ENCODE data around the gene TIAM2.

Gene TIAM2

DNA sequence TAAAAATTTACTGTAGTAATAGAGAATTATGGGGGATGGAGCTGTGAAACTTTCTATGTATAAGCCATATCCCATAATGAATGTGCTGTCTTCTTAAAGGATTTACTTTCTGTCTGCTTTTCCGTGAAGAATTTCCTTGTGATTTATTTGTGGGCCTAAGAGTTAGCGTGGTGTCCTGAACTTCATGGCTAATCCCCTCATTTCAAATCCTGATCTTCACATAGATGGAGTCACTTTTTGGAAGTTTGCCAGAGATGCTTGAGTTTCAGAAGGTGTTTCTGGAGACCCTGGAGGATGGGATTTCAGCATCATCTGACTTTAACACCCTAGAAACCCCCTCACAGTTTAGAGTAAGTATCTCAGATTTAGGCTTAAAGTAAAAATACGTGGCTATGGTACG lies 249.3 kb downstream of the TIAM2 start:
- DNase-seq = no peak

- DNase-seq = no peak
These were observed 250.1 kb downstream of the TIAM2 start for GRCh38 chr6:155245193-155245592.

- DNase-seq = no peak
These were observed 250.7 kb downstream of the TIAM2 start for GRCh38 chr6:155245831-155246230.

DNA sequence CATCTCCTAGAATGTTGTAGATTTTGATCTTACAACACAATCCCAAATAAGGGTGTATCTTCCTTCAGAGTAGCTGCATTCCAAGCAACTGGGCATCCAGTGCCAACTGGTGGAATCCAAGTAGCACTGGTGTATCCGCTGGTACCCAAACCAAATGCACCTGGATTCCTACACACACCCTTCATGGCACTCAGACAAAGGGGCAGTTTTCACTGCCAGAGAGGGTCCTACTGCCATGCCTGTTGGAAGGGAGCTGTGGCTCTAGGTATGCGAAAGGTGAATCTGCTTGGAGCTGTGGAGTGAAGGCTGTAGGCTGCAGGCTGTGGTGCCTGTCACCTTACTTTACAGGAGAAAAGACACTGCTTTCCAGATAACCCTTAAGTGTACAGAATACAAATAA lies 251.7 kb downstream of the TIAM2 start:
- no peak for DNase-seq

GRCh38 chr6:155247618-155248007 lies 252.5 kb downstream of the TIAM2 start:
- DNase-seq = no peak

- no peak for DNase-seq
These were observed 253.2 kb downstream of the TIAM2 start for GRCh38 chr6:155248008-155249001.

DNA sequence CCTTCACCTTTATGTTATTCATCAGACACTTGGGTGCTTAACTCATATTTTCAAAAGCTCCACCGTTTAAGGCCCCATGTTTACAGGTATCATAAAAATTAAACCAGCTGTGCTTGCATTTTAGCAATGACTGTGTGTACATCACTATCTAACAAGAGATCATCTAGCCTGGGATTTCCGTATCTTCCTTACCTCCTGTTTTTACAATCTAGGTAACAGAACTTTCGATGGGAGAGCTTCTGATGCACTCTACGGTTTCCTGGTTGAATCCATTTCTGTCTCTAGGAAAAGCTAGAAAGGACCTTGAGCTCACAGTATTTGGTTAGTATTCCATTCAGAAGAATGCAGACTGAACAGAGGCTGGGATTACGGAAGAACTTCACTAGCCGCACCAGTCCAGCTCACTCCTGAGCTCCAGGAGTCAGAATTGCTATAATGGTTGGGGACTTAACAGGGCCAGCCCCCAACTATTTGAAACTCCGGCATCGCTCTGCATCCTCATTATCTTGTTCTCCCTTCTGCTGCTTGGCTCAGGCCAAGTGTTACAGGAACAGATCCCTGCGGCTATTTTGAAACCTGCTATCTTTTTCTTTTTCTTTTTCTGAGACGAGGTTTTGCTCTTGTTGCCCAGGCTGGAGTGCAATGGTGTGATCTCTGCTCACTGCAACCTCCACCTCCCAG lies 255.7 kb downstream of the TIAM2 start:
- no peak for DNase-seq

DNA sequence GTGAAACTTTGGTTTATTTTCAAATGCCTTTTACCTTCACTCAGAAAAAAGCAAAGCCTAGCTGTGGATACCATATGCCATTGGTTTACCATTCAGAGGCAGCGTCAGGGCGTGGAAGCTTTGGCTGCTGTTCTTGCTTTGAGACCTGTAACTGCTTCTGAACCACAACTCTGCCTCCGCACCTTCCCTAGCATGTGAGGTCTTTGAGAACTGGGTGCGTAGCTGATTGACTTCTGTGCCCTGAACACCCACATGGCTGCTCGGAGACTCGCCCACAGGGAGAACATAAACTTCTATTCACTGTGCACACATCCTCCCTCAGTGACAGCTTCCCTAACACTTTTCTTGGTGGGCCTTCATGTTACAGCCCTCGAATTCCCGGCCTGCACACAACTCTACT lies 257.5 kb downstream of the TIAM2 start:
- DNase-seq = no peak

GRCh38 chr6:155253337-155253736 lies 258.2 kb downstream of the TIAM2 start:
- no peak for DNase-seq

GRCh38 chr6:155254139-155254538 lies 259.0 kb downstream of the TIAM2 start:
- DNase-seq = no peak

DNA sequence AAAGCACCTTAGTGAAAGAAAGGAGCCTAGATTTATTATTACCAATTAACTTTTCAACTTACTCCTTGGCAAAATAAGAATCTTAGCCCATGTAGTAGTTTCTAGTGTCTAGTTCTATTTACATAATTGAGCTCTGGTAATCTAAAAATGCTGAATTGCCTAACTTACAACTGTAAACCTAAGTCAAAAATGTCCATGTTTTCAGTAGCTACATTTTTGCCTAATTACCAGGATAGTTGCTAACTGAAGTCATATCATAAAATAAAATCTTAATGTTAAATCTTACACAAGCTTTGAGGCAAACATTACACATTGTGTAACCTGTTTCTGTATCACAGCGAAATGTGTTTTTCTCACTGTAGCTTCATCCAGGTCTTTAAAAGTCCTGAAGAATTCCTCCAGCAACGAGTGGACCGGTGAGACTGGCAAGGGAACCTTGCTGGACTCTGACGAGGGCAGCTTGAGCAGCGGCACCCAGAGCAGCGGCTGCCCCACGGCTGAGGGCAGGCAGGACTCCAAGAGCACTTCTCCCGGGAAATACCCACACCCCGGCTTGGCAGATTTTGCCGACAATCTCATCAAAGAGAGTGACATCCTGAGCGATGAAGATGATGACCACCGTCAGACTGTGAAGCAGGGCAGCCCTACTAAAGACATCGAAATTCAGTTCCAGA lies 261.1 kb downstream of the TIAM2 start:
- DNase-seq = no peak

GRCh38 chr6:155257796-155258195 lies 262.7 kb downstream of the TIAM2 start:
- DNase-seq = no peak

DNA sequence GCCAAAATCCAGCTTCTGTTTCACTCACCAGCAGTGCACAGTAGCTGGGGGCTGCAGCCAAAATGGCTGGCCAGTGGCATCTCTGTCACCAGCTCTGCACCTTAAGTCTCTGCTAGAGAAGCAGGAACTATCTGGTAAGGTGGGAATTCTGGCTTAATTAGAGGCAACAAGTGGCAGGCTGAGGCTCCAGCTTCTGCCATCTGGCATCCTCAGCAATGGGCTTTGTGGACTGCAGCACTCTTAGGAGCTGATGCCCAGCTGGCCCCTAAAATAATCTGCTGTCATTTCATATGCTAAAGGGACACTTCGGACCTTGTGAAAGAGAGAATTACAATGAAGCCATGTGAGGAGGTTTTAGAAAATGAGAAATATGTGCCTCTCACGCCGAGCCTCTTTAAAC lies 264.1 kb downstream of the TIAM2 start:
- DNase-seq = no peak

GRCh38 chr6:155259897-155260296 lies 264.8 kb downstream of the TIAM2 start:
- DNase-seq = no peak

DNA sequence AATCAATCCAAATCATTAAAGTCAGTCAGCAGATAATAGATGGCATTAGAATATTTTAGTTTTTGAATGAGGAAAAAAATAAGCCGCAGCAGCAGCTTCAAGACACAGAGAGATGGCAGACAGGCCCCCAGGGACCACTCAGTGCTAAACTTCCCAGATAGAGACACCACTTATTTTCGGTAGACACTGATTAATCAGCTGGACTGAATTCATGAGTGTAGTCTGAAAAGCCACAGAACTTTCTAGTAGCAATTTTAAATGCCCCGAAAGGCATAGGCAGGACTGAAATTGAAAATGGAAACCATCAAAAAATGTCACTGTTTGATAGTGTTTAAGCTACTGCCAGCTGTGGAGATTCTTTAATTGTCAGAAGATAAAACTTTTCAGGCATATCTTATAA lies 265.6 kb downstream of the TIAM2 start:
- no peak for DNase-seq

- no peak for DNase-seq
These were observed 266.2 kb downstream of the TIAM2 start for GRCh38 chr6:155261111-155261900.

GRCh38 chr6:155262655-155263054 lies 267.5 kb downstream of the TIAM2 start:
- no peak for DNase-seq

DNA sequence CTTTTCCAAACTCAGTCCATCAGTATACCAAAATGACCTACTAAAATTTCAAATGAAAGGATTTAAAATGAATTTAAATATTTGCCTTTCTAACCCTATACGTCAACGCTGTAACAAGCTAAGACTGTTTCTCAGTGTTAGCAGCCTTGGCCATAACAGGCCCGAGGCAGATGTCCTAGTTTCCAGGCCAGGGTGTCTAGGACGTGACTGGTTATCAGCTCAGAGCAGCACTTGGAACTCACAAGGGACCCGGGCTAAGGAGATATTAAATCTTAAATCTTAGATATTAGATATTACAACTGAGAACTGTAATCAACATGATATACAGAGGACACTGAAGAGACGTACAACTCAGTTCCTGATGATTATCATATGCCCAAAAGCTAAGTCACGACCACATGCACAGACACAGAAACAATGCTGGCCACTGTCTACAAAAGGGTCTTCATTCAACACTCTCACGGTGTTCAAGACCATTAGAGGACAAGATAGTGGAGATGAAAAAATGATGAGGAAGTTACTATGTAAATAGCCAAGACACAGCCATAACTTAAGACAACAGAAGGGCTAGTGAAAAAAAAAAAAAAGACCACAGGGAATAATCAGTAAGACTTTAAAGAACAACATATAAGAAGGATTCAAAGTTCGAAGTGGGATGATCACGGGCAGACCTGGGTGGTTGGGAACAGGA lies 268.4 kb downstream of the TIAM2 start, which contains the start of gene CLDN20:
Gene CLDN20, plus strand, starts transcription at position 641 of the 691 bp plus-strand sequence. CDS start 11,707 bp downstream, outside the sequence.
- DNase-seq = no peak

DNA sequence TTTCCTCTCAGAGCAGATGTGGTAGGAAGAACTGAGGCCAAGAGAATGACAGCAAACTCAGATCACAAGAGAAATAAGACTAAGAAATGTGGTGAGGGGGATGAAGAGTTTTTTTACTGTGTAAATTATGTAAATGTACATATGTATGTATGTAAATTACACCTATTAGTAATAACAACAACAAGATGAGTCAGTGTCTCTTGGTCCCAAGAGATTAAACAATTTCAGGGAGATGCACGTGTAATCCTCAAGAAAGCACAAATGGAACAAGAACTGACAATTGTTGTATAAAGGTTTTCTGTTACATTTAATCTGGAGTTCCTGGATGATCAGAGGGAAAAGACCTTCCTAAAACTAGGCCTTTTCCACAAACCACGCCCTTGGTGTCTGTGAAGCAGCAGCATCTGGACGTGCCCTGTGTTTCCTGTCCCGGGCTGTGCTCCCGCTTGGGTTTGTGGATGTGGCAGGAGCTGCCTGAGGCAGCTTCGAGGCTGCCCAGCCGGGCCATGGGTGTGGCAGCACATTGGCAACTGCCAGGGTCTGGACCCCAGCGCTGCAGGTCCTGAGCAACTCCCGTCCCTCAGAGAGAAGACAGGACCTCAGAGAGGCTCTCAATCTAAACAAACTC lies 269.7 kb downstream of the TIAM2 start:
- DNase-seq = no peak

DNA sequence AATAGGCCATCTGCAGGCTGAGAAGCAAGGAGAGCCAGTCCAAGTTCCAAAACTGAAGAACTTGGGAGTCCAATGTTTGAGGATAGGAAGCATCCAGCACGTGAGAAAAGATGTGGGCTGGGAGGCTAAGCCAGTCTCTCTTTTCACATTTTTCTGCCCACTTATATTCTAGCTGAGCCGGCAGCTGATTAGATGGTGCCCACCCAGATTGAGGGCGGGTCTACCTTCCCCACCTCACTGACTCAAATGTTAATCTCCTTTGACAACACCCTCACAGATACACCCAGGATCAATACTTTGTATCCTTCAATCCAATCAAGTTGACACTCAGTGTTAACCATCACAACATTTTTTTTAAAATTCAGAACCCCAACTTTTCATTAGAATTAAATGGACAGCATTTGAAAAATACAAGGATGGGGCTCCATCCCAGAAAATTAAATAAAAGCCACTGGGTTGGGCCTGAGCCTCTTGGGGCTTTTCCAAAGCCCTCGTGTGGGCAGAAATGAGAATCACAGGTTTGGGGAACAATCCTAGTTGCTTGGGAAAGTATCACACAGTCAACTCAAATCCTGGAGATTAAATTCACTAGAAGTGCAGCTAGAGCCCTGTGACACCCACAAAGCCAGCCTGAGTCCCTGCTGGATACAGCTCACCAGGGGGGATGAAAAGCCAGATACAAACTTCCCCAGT lies 270.9 kb downstream of the TIAM2 start:
- DNase-seq = no peak

- no peak for DNase-seq
These were observed 272.3 kb downstream of the TIAM2 start for GRCh38 chr6:155267411-155267810.

Measured in stimulated activated naive CD4-positive, alpha-beta T cell (primary cell).